Kidney glomerular epithelial cell (primary cell): Measurements from ENCODE around the gene CHMP6.

Source experiments
- DNase-seq: peaks from one replicate; lab custom pipeline; 2025; lab: John Stamatoyannopoulos, UW

CHMP6 gene

DNA sequence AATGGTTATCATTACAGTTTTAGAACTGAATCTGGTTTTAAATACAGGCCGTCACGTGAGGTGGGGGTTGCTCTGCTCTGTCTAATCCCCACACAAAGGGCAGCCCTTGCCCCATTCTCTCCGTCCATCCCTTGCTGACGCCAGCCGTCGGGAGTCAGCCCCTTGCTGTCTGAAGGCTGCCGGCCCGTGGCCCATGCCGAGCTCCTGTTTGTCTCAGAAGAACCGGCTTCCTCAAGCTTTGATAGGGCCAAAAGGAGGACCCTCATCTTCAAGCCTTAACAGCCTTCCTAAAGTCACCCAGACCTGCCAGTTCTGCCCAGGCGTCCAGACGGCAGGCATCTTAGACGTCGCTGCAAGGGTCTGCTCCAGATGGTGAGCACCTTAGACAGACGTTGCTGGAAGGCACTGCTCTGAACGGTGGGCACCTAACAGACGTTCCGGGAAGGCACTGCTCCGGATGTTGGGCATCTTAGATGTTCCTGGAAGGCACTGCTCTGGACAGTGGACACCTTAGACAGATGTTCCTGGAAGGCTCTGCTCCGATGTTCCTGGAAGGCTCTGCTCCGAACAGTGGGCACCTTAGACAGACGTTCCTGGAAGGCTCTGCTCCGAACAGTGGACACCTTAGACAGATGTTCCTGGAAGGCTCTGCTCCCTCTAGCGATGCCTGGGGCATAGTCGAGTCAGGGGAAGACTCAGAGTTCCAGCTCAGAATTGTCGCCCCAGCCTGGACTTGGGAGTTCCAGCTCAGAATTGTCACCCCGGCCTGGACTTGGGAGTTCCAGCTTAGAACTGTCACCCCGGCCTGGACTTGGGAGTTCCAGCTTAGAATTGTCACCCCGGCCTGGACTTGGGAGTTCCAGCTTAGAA lies 35.1 kb upstream of the CHMP6 start:
- DNase-seq: no peak

GRCh38 chr17:80957461-80957941 lies 34.1 kb upstream of the CHMP6 start:
- DNase-seq: no peak

DNA sequence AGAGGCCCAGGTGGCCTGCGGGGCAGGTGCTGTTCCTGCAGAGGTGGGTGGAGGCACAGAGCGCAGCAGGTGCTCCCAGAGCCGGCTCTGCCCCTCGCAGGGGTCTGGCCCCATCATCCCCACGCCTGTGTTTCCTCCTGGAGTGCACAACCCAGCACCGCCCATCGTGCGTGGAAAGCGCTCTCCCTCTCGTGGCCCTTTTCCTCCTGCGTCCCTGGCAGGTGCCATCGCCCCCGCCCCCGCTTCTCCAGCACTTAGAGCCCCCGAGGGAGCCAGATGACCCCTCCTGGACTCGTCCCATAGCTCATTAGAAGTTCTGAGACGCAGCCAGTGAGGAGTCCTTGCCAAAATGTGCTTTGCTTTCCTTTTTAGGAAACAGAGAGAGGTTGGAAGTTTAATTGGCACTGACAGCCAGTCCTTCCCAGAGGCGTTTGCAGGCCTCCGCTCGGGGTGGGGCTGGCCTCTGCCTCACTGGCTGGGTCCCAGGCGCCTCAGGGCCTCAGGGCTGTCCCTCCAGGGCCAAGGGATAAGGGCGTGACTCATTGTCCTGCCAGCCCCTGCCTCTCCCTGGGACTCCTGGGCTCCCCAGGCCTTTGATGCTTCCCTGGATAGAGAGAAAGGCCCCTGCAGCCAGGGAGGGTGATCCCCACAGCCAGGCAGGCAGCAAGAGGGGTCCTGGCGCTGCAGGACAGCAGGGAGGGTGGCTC lies 32.2 kb upstream of the CHMP6 start:
- no peak for DNase-seq

- DNase-seq: no peak
Observed at GRCh38 chr17:80960037-80960796, 31.4 kb upstream of the CHMP6 start.

- no peak for DNase-seq
Observed at GRCh38 chr17:80960797-80961452, 30.7 kb upstream of the CHMP6 start.

DNA sequence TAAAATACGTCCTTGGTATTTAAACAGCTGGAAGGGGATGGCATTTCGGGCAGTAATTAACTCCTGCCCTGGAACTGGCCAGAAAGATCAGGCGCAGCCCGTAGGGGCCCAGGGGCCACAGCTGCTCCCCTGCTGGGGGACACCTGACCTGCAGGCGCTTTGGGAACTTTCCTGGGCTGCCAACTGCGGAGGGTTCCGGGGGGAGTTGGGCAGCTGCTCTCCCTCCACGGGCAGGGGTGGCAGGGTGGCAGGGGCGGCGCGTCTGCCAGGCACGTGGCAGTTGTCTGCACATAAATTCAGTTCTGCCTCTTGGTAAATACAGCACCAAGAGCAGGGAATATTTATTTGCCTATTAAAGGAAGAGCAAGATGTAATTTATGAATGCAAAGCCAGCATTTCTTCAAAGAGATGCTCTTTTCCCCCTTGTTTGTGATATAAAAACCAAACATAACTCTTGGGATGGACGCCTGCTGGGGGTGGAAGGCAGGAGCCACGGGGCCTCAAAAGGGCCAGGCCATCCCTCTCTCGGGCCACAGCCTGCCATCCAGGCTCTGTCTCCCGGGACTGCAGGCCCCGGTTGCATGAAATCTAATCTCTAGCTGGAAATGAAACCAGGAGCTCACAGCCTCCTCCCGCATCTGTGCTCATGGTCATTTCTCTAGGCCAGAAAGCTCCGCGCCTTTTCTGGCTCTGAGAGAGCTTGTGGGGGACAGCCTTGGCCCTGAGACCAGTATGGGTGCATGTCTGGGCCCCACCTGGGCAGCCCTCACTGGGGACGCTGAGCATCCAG lies 29.9 kb upstream of the CHMP6 start:
- DNase-seq: no peak

DNA sequence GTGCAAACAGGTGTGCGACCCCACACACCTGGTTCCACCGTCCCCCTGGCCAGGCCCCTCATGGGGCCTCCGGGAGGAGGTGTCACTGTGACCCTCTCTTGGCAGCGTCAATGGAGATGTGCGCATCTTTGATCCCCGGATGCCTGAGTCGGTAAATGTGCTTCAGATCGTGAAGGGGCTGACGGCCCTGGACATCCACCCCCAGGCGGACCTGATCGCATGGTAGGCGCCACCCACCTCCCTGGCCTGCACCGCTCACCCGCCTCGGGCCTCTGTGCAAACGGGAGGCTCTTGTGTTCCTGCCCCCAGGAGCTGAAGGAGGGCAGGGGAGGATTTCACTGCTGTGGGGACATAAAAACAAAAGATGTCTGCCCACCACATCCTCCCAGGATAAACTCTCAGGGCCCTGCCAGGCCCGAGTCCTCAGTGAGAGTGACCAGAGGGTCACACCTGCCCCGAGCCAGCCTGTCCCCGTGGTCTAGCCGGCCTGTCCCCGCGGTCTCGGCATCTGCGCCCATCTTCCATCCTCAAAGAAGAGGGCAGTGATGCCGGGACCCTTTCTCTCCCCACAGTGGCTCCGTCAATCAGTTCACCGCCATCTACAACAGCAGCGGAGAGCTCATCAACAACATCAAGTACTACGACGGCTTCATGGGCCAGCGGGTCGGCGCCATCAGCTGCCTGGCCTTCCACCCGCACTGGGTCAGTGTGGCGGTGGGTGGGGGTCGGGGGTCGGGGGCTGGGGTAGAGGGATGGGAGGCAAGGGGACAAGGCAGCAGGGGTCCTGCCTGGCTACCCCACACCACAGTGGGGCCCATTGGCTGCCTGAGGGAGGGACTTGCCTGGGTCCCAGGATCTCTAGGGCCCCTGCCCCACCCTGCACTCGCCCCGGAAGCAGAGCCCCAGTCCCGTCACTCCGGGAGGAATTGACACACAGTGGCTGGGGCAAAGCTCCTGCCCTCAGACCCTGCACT lies 29.0 kb upstream of the CHMP6 start:
- DNase-seq: no peak

DNA sequence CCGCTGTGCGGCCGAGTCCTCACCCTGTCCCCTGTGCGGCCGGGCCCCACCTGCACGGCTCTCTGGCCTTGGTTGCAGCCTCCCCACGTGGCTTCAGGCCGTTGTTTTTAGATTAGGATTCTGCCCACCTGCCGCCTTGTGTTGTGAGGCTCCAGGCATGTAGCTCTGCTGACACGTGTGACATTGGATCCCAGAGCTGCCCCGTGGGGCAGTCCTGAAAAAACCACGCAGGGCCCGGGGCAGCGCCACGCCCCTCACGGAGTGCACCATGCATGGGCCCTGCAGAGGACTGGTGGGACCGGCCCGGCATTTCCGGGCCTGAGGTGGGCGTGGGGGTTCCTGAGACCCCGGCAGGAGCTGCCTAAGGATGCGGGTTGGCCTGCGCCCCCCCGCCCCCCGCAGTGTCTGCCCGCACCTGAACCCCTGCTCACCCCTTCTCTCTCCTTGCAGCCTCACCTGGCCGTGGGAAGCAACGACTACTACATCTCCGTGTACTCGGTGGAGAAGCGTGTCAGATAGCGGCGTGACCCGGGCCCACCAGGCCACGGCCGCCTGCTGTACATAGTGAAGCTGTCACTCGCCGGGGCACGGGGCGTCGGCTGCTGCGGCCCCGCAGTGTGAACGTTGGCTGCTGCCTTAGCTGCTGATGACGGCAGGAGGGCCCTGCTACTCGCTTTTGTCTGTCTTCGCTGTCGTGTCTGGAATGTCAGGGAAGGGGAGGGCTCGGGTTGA lies 27.7 kb upstream of the CHMP6 start:
- no peak for DNase-seq

DNA sequence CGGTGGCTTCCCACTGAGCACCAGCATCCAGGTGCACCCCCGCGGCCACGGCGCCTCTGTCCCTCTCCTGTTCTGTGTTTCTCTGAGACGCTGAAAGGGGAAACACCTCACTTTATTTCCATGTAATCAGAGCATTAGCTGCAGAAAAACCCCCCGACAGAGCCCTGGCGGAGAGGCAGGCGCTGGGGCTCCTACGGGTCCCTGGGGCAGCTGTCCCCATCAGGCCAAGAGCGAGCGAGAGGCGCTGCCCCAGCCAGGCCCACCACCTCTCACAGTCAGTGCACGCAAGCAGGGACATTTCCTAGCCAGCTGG lies 27.1 kb upstream of the CHMP6 start:
- DNase-seq: no peak

DNA sequence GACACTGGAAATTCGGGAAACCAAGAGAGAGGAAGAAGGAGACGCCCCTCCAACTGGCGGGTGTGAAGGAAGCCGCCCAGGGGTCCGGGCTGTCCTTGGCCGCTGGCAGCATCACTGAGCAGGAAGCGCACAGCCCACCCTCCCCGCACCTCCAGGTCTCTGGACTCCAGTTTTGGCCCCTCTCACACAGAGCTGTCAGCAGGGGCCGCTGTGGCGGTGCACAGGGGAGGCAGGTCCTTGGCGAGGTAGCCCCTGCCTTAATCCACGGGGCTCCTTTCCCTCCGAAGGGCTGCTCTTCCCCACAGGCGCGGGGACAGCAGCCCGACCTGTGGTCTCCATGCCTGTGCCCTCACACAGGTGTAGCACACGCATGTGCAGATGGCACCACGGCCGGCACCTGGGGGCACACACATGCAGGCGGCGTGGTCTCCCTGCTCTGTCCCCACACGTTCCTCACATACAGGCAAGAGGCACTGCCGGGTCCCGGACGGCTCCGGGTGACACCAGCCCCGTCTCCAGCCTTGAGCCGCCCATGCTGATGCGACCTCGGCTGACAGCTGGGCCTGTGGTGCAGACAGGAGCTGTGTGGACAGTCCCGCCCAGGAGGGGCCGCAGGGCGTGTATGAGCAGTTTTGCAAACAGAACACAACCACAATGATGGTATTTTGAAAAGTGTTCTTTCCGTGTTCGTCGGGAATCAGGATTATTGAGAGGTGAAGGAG lies 26.6 kb upstream of the CHMP6 start:
- DNase-seq: no peak

DNA sequence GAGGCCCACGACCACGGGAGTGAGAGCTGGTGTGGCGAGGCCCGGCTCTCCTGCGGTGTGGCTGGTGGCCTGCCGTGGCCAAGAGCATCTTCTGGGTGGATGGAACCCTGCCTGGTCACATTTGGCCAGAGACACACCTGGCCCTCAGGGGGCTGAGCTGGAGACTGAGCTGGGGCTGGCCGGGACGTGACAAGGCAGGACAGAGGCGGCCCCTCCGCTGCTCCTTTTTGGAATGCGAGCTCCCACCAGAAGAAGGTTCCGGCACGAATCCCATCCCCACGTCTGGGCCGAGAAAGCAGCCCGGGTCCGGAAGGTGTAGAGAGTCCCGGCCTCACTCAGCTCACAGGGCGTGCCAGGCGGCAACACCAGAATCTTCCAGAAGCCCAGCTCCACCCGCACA lies 26.0 kb upstream of the CHMP6 start:
- no peak for DNase-seq

- DNase-seq: no peak
Observed at GRCh38 chr17:80967404-80967872, 24.2 kb upstream of the CHMP6 start.

DNA sequence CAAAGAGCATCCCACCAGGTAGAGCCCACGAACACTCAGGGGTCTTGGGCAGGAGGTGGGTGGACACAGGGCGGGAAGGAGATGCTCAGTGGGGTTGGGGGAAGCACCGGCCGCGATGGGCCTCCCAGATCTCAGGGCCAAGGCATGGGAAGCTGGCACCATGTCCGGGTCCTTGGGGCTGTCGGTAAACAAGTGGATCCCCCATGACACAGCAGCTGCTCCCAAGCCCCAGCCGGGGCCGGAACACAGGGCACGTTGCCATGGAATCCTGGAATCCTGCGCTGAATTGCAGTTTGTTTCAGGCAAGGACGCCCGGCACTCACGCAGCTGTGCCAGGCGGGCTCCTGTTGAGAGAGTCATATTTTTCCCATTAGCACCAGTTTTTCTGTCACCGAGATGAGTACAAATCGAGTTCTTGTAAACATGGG lies 23.0 kb upstream of the CHMP6 start:
- no peak for DNase-seq

DNA sequence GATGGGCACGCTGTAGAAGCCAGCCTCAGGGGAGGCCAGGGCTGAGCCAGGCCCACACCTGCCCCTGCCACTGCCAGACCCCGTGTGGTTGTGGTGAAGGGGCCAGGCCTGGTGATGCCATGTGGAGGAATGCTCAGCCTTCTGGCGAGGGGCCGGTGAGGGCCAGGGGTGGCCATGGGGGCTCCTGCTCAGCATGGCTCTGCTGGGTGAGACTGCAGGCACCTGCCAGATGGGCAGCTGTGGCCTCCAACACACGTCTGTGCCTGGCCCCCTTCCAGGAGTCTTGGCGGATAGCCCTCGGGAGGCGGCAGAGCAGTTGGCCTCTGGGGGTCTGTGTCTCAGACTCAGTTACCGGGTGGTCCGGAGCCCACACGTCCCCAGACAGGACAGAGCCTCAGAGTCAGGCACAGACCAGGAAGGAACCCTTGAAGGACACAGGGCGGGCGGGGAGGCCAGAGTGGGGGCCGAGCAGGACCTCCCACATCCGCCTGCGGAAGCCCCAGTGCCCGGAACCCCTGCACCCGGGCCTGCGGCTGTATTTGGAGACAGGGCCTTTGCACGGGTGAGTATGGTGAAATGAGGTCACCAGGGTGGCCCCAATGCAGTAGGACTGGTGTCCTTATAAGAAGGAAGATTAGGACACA lies 22.5 kb upstream of the CHMP6 start:
- DNase-seq: no peak

DNA sequence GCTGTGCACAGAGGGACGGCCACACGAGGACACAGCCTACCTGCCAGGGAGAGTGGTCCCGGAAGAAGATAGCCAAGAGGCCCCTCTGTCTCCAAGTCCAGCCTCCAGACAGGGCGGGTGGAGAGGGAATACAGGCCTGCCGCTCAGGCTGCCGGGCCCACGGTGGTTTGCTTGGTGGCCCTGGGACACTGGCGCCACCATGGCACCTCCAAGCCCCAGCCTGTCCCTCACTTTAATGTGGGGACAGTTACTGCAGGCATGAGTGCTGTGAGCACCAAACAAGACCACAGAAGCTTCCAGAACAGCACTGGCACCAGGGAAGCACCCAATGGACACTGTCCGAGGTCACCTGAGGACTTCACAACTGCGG lies 22.0 kb upstream of the CHMP6 start:
- no peak for DNase-seq

DNA sequence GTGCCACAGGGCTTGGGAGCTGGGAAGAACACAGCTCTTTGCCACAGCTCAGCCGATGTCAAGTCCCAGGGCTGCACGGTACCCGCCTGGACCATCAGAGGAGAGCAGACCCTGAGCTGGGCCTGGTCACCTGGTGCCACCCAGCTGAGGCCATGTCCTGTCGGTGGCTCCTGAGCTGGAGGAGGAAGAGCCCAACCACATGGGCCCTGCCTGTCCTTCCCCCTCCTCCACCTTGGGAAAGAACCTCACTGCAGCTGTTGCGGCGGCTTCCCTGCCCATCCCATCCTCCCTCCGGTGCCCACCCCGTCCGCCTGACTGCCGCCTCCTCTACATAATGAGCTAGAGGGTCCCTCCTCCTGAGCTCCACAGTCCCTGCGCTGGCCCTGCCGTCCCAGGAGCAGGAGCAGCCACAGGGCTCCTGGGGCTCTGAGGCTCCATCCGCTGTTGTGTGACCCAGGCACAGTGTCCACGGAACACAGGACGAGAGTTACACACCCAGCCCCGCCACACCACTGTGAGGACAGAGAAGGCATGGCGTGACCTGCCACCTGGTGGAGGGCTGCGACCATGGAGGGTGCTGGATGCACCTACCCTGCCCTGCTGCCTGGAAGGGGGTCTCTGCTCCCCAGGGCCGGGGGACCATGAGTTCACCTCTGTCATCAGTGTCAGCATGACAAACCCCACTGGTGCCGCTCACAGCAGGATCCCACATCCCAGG lies 21.4 kb upstream of the CHMP6 start:
- DNase-seq: no peak
